Stimulated activated CD8-positive, alpha-beta memory T cell treated with anti-CD3 and anti-CD28 coated beads, Interleukin-4, amount 100 ng/mL, for 24 hours (primary cell): ENCODE results near the gene MCTP2.
"Not testable (repeated sequence)": the region's sequence is repeated elsewhere in the genome, so short reads cannot be mapped to it uniquely, and the experiment has no call there.

Experiments
- DNase-seq: peaks from one replicate; pipeline ENCODE4 v3.0.0-alpha.2; 2020; ENCODE audit warnings: low read depth

MCTP2 gene

DNA sequence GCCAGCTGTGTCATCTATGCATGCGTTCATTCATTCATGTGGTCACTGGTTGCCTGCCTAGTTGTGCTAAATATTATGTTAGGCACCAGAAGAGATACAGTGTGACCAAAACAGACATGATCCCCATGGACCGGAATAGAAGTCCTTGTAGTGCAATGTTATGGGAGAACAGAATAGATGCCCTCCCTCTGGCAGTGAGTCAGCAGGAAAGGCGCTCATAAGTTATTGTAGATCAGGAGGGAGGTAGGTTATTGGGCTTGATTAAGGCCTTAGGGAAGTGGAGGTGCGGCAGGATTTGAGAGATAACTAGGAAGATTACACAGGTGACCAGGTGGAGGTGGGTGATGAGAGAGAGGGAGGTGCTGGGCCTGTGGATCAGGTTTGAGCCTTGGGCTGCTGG is 5.2 kb downstream of the MCTP2 start:
- no peak for DNase-seq

DNA sequence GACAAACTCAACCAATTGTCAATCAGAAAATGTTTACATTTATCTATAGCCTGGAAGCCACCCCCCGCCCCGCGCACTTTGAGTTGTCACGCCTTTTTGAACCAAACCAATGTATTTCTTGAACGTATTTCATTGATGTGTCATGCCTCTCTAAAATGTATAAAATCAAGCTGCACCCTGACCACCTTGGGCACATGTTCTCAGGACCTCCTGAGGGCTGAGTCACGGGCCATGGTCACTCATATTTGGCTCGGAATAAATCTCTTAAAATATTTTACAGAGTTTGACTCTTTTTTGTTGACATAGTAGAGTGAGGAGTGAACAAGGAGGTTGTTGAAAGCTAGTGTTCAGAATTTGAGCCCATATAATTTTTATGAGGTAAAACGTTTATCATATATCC is 6.5 kb downstream of the MCTP2 start:
- no peak for DNase-seq

DNA sequence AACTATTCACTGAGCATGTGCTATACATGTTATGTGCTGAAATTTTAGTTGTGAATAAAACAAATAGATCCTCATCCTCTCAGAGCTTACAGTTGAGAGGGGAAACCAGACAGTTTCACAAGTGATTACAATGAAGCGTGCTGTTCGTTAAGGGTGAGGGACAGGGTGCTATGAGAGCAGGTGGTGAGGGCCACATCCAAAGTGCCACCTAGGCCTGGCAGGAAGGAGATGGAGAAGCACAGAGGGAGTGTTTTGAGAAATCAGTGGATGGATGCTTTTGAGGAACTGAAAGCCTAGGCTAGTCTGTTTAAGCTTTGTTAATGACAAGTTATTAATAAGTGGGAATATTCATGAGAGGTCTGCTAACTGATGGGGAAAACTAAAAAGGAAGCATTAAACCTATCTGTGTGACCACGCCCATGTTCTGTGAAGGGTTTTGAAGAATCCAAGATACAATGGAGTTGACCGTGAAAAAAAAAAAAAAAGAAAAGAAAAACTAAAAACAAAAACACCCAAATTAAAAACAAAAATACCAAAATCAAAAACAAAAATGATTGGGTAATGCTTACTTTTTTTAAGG is 7.3 kb downstream of the MCTP2 start:
- DNase-seq, result no peak

DNA sequence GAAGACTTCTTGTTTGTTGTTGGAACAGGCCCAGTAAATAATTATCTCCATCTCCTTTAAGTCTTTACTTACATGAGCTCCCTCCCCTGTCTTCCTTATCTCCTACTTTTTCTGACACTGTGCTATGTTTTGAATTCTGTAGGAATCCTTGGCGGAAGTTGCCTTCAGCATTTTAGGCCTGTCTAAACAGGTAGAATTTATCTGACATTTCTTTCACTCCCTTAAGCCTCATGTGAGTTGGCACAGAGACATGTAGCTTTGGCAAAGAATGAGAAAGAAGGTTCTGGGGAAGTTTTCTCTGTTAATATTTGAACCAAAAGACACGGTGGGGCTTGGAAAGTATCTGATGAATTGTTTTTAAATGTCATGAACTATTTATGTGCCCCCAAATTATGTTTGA is 8.1 kb downstream of the MCTP2 start:
- no peak for DNase-seq

DNA sequence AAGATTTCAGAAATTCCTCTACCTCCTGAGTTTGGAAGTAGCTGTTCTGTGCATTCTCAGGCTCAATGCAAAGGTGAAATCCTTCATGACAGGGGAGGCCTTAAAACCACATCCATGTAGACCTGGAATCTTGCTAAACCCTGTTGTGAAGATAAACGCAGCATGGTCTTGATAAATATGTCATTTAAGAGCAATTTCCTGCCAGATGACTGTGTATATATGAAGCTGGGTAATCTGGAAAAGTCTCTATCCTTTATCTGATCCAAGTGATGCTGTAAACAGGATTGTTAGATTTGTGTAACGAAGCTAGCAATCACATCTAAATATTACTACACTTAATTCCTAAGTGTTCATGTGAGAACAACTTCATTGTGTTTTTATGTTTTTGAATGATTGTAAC is 9.1 kb downstream of the MCTP2 start:
- no peak for DNase-seq

DNA sequence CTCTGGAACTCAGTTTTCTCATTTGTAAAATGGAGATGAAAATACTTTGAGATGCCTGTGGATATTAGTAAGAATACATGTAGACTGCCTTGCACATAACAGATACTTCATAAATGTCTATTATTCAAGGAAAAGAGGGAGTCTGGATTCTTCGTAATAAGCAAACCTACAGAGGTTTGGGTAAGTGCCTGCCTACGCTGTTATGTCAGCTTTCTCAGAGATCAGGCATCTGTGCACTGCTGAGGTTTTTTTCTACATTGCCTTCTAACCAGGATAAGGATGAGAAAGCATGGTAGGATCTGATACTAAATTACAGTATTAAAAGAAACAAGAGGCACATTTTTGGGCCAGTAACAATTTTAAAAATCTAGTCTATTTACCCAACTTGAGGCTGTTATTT is 10.9 kb downstream of the MCTP2 start:
- no peak for DNase-seq

DNA sequence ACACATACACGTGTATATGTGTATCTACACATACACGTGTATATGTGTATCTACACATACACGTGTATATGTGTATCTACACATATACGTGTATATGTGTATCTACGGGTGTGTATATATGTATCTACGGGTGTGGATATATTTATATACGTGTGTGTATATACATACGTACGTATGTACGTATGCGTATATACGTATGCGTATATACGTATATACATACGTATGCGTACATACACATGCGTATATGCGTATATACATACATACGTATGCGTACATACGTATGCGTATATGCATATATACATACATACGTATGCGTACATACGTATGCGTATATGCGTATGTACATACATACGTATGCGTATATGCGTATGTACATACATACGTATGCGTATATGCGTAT is 11.6 kb downstream of the MCTP2 start:
- DNase-seq, result not testable (repeated sequence)

DNA sequence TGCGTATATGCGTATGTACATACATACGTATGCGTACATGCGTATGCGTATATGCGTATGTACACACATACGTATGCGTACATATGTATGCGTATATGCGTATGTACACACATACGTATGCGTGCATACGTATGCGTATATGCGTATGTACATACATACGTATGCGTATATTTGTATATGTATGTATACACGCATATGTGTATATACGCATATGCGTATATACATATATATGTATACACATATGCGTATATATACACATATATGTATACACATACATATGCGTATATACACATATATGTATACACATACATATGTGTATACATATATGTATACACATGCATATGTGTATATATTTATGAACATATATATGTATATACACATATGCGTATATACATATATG is 12.1 kb downstream of the MCTP2 start:
- DNase-seq, result no peak

DNA sequence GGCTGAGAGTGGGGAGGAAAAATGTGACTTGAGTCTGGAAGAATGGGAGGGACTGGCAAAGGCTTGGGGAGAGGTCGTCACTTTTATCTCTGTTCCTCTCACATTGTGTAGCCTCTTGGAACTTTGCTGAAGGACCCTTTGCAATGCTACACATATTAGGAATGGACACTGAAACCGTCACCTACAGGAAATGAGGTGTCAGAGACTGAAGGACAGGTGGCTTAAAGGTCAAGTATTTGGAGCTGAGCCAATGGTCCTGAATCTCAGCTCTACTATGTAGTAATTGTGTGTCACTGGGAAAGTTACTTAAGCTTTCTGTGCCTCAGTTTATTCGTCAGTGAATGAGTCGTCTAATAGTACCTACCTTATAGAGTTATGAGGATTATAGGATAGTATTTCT is 14.7 kb downstream of the MCTP2 start:
- no peak for DNase-seq

DNA sequence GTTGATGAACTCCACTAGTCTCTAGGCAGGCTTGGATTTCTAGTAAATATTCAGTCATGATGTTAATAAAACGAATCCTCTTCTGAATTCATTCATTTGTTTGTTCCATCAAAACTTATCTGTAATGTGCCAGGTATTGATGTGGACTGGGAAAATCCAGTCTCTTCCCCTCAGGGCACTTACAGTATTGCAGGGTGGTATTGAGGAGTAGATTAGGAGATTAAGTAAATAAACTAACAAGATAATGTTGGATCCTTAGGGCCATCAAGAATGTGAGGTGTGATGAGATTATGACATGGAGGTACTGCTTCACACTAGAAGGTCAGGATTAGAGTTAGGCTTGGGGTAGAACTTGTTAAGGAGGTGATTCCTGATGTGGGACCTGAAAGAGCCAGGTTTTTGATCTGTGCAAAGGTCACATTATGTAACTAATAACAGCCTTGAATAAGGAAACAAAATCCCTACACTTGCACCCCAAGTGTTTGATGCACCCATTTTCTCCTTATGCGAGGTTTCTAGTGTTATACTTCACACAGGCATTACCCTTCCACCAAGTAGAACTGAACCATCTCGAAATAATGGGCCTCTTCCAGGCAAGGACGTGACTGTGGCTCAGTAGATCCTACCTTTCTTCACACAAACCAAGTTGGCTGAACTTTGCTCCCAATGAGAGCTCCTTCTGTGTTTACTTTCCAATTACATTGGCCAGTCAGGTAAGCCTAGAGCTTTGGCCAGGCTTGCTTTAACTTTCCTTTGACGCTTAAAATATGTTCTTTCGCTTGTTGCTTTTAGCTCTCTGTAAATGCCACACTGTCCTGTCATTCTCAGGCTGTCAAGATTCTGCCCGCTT is 16.7 kb downstream of the MCTP2 start:
- no peak for DNase-seq

DNA sequence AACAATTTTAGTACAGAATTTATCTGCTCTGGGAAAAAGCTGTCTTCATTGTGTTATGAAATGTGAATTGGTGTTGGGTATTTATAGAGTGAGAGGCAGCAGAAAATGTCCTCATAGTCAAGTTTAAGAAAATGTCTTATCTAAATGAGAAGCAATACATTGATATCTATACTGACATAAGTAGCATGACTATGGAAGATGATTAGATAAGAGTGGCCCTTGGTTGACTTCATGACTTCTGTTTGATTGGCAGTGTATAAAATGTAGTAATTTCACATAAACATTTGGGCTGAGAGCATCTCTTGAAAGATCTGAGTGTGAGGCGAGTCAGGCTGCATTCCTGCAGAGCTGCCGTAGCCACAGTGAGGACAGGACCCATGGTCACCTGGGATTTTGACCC is 19.4 kb downstream of the MCTP2 start:
- no peak for DNase-seq

DNA sequence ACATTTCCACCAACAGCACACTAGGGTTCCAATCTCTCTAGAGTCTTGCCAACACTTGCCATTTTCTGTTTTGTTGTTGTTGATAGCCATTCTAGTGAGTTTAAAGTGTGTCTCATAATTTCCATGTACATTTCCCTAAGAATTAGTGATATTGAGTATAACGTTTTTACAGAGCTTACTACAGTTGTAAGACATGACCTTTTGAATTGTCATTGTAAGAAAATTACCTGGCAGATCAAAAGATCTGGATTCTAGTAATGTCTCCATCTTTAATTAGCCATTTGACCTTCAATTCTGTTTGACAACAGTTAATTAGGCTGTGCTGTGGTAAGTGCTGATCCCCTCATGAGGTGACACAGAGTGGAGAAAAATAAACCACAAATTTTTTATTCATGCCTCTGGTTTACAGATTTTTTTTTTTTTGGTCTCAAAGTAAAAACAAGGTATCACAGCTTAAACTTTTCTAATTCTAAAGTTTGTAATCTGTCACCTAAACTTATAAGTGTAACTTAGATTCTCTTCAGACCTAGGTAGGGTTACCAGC is 20.9 kb downstream of the MCTP2 start:
- no peak for DNase-seq

DNA sequence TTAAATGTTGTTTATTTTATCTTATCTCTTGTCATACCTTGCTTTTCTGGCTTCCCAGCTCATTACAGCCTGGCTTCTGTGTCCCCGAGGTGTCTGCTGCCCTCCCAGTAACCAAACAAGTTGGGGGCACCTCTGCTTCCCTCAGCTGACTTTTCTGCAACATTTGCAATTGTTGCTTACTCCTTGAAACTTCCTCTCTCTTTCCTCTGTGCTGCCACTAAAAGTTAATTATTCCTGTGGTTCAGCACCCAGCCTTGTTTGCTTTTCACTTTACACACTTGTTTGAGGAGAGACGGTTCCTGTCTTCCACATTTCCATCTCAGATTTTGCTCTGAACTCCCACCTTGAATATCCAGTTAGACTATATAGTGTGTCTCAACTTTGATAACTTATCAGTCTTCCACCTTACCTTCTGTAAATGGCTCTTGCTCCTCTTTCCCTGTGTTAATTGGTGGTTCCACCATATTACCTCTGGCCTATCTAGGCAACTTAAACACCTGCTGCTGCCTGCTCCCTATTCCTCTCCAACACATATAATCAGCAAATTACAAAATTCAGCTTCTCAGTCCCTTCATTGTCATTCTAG is 21.6 kb downstream of the MCTP2 start:
- no peak for DNase-seq

DNA sequence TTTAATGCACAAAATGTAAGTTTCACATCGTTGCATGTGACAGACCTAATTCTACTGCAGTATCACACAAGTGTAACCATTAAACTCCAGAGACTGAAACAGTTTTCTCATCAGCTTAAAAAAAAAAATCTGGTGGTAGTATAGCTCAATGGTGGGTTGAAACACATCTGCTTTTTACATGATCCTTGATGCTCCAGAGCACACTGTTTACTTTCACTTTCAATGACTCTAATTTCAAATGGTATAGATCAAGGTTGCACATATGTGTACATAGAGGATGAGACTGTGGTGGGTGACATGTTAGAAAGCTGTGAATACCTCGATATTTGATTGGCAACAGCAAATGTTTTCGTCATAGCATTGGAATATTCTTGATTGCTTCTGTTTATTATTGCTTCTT is 22.4 kb downstream of the MCTP2 start:
- no peak for DNase-seq

DNA sequence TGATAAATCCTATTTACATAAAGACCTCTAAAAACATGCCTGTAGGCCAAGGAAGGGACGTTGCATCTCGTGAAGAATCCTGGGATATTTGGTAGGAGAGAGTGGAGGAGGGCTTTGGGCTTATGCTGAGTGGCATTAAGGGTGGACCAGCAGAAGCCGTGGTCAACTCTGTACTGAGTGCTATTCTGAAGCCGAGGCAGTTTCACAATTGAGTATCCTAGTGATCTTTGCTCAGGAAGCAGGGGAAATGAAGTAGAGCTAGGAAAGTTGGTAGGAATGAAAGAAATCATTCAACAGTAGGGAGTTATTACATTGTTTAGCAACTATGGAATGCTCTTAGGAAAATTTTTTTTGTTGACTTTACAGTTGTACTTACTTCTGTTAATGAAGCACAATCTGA is 24.2 kb downstream of the MCTP2 start:
- no peak for DNase-seq

DNA sequence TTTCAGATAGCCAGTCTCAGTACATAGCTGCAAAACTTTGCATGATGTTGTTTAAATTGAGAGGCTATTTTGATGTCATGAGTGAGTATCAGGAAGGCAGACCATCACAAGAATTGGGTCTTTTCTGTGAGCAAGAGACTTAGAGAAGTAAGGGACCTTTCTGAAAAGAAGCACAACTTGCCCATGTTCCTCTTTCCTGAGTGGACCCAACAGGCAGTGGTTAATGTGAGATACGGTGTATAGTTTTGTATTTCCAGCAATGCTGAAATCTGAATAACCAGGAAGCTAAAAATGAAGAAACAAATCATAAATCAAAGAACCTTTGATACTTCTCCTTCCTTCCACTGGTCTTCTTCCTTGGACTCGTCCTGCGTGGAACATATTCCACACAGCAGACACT is 25.1 kb downstream of the MCTP2 start:
- DNase-seq, result no peak

DNA sequence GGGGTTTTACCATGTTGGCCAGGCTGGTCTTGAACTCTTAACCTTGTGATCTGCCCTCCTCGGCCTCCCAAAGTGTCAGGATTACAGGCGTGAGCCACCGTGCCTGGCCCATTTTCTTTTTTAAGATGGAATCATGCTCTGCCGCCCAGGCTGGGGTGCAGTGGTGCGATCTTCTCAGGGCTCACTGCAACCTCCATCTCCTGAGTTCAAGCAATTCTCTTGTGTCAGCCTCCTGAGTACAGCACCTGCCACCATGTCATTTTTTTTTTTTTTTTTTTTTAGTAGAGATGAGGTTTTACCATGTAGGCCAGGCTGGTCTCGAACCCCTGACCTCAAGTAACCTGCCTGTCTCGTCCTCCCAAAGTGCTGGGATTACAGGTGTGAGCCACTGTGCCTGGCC is 26.4 kb downstream of the MCTP2 start:
- DNase-seq, result not testable (repeated sequence)

DNA sequence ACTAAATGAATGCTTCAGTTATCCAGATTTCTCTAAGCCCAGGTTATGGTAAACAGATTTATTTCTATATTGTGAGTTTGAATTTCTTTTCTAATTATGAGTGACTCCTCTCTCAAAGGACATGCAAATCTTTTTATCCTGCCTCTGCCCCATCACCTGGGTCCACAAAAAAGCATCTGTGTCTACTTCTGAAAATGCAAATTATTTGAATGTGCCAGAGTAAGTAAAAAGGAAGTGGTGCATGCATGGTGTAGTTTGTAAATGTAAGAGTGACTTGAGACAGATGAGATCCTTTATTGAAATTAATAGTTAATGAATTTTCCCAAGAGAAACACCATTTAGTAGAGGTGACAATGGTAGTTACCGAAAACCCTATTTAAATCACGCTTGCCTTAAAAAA is 26.9 kb downstream of the MCTP2 start:
- no peak for DNase-seq

DNA sequence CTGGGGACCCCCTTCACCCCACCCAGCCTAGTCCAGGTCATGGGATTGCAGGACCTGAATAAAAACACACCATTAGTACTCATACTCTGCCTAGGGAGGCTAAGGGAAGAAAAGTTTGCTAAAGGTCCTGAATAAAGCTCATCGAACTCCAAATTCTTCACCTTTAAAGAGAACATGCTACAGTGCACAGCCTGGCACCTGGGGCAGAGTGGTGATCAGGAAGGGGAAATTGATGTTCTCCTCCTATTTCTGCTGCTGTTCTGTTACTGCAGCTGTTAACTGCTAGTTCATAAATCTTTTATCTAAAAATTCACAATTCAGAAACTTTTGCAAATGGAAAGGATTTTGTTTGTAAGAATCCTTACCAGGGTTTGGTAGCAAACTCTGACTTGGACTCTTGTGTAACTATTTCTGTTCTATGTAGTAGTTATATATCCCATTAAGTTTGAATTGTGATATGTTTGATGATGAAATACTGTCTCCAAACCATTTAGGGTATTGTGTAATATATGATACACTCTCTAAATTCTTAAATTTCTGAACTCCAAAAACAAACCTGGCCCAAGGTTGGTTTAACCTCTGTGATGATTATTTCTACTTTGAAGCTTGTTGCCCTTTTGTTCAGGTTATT is 27.9 kb downstream of the MCTP2 start:
- DNase-seq, result no peak

DNA sequence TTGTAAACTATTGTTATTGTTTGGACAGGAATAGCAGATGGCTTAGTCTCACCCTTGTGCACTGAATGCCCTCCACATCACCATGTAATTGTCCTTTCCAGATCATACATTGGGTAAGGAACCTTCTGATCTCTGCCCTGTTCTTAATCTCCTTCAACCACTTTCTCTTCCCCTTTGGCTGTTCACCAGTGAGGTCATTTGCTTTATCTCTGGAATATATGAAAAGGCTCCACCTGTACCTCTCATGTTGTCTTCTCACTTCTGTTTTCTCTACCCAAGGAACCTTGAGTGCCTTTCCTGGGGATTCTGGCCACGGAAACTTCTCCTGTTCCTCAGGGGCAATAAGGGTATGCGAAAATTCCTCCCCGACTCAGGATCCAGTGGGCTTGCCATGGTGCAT is 28.5 kb downstream of the MCTP2 start:
- no peak for DNase-seq

DNA sequence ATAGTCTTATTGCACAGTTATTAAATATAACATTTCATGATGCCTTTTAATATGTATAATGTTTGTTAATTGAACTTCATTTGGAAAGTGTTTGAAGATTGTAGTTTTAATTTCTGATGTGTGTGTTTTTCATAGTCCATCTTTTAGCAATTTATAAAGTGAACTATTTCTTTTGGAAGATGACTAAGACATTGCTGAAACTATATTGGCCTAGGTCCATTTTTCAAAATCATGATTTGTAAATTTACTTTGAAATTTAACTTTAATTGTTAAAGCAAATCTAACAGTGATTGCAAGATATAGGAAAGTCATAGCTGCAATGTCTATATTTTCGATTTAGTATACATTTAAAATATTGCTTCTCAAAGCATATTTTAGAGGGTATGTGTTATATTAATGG is 30.8 kb downstream of the MCTP2 start:
- no peak for DNase-seq

DNA sequence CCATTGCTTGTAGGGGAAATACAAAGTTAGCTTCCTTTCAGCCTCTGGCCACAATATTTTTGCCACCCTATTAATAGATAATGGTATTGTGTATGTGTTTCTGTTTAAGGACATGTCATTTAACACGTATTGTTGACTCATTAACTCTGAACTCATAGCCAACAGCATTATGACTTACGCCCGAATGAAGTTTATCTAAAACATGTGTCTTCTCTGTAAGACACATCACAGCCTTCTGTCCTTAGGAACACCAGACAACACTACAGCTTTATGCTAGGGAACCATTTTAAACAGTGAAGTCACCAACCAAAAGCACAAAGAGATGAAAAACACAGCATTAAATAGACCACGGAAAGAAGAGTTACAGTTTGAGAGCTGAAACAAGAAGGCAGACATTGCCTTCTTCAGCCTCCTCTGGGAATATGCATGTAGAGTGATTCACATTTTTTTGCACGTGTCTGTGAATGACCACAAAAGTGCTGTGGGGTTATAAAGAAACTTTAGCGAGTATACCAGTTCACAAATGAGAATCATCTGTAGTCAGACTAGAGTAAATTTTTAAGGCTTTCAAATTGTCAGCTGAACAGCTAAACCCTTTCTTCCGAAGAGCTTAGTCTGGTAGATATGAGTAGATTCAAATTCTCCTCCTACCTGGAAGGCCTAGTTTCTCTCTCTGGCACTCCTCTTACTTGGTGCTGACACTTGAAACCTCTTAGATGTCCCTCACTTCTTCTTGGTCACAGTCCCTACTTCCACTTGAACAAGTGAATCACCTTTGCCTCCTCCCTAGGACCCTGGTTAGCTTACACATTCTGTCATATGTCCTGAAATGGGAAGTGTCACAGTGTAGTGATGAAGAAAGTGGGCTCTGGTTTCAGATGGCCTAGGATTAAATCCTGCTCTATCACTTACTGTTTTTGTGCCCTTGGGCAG is 32.2 kb downstream of the MCTP2 start:
- no peak for DNase-seq
